Activated T-helper 1 cell treated with Interleukin-2 at 50 U/mL for 16 hours (primary cell): ENCODE results near the gene TIMP1.
"Not testable (repeated sequence)": the region's sequence is repeated elsewhere in the genome, so short reads cannot be mapped to it uniquely, and the experiment has no call there.

Experiments
- DNase-seq: peaks from one replicate; pipeline ENCODE4 v3.0.0-alpha.2; 2020; ENCODE audit warnings: low read depth

Gene TIMP1

DNA sequence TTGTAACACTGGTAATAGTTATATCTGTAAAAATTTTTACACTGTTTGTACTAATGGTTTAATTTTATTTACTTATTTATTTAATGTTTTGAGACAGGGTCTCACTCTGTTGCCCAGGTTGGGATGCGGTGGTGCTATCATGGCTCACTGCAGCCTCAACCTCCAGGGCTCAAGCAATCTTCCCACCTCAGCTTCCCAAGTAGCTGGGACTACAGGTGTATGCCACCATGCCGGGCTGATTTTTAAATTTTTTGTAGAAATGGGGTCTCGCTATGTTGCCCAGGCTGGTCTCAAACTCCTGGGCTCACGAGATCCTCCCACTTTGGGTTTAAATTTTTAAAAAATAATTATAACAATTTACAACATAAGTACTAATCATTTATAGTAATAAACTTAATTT is 20.9 kb downstream of the TIMP1 start:
- not testable (repeated sequence) for DNase-seq

GRCh38 chrX:47605024-47605423 is 22.8 kb downstream of the TIMP1 start:
- no peak for DNase-seq

- no peak for DNase-seq
Measured at GRCh38 chrX:47607091-47607490, 24.9 kb downstream of the TIMP1 start.

DNA sequence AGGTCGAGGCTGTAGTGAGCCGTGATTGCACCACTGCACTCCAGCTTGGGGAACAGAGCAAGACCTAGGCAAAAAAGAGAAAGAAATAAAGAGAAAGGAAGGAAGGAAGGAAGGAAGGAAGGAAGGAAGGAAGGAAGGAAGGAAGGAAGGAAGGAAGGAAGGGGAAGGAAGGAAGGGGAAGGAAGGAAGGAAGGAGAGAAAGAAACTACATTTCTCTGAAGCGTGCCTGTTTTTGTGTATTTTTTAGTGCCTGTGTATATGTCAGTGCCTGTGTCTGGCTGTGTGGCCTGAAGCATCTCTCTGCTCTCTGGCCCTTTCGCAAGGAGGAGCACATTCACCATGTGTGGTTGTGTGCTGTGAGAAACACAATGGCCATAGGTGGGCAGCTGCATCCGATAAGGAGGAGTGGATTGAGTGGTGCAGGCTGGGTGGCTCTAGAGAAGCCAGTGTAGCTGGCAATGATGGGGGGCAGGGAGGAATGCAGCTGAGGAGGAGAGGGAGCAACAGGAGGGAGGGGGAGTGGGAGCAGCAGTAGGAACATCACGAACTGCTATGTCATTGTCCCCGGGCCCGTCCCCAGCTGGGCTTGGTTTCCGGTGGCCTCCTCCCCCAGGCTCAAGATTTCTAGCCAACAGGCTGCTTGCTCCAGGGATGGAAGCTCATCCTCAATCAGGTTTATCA is 26.0 kb downstream of the TIMP1 start:
- DNase-seq, result no peak

DNA sequence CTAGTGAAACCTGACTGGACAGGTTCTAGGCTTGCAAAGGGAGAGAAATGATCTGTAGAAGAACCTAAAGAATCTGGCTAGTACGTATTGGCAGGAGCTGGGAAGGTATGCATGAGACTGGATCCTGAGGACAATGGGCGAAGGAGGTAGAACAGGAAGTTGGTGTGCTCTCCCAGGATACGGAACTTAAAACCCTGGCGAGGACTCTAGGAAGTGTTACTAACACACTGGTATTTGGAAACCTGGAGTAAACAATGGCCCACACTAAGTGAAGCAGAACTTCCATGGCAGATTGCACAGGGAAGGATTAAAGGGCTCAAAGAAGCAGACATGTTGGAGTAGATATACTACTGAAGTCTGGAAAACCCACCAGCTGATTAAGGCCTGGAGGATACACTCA is 28.3 kb downstream of the TIMP1 start:
- no peak for DNase-seq

- DNase-seq, result no peak
Measured at GRCh38 chrX:47611489-47611888, 29.3 kb downstream of the TIMP1 start.

DNA sequence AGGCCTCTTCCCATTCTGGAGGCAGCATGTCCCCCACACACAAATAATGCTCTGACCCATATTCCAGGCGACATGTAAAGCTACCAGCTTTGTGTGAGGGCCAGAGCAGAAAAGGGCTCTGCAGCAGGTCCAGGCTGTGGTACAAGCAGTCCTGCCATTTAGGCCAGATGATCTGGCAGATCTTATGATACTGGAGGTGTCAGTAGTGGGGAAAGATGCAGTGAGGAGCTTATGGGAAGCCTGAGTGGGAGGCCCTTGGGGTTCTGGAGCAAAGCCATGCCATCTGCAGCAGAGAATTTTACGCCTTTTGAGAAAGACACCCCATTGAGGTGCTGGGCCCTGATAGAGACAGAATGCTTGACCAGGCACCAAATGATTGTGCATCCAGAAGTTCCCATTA is 29.7 kb downstream of the TIMP1 start:
- DNase-seq, result no peak

- no peak for DNase-seq
Measured at GRCh38 chrX:47612418-47612817, 30.2 kb downstream of the TIMP1 start.

- no peak for DNase-seq
Measured at GRCh38 chrX:47613082-47613481, 30.8 kb downstream of the TIMP1 start.

DNA sequence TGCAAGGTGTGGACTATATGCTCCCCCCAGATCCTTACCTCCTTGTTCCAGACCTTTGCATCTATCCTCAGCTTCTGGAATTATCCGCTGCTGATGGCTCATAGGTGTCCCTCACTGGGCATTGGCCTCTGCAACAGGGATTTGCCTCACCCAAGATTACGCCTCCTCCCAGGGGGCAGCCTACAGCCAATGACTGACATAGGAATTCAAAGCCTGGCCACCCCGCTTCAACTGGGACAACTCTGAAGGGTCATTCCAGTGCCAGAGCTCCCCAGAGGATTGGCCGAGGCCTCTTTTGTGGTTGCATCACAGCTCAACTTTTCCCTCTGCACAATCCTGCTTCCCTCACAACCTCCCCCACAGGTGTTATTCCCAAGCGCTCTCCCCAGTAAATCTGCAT is 32.4 kb downstream of the TIMP1 start:
- no peak for DNase-seq

GRCh38 chrX:47618923-47619485 is 36.8 kb downstream of the TIMP1 start:
- no peak for DNase-seq

DNA sequence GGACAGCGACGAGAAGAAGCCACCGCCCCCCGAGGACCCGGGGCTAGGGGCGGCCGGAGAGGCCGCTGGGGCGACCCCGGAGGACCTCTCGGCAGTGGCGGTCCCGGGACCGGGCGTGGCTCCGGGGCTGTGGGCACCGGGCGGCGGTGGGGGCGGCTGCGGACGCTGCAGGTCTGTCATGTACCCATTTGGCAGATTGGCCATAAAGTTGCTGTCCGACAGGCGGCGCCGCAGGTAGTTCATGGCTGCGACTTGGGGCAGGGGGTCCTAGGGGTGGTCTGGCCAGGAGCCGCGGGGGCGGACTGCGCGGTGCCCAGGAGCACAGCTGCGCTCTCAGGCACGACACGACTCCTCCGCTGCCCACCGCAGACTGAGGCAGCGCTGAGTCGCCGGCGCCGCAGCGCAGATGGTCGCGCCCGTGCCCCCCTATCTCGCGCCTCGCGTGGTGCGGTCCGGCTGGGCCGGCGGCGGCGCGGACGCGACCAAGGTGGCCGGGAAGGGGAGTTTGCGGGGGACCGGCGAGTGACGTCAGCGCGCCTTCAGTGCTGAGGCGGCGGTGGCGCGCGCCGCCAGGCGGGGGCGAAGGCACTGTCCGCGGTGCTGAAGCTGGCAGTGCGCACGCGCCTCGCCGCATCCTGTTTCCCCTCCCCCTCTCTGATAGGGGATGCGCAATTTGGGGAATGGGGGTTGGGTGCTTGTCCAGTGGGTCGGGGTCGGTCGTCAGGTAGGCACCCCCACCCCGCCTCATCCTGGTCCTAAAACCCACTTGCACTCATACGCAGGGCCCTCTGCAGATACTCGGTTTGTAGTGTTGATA is 37.5 kb downstream of the TIMP1 start, which contains the start of gene SYN1:
SYN1 (minus strand) TSS at position 372 of the 817 bp plus-strand sequence; CDS start at position 243, 129 bp downstream.
- peak; percentile 71 for DNase-seq

- no peak for DNase-seq
Measured at GRCh38 chrX:47620303-47620685, 38.1 kb downstream of the TIMP1 start.

DNA sequence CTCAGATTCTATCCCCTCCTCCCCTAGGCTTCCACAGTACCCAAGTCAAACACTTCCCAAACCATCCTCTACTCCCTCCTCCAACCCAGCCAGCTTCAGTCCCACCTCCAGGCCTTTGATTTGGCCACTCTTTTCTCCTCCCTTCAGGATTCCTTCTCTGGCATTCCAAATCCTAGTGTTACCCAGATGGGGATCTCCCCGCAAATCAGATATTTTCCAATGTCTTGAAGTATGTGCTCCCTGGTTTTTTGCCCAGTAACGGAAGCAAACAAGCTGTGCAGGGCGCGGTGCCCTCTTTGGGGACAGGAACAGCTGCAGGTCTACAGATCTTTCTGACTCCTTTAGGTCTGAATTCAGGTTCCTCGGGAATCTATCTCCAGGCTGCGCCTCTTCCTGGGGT is 39.6 kb downstream of the TIMP1 start:
- no peak for DNase-seq

DNA sequence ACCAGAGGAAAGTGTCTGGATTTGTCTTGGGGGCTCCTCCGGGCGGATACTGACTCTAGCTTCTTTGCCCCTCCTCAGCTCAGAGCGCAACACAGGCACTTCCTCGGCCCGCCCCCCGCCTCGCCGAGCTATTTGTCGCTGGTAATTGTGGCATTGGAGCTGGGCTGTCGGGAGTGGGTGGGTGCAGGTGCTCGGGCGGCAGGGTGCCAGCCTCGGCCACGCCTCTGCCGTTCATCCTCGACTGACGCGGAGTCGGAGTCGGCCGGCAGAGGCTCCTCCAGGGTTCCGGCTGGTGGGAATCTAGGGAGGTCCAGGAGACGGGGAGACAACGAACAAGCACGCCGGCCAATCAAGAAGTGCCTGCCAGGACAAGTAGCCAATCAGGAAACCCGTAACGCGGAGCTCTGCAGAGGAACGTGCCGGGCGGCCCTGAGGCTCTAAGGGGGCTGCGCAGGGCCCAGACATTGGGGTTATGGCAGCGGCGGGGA is 41.3 kb downstream of the TIMP1 start:
- DNase-seq, result peak; percentile 11

DNA sequence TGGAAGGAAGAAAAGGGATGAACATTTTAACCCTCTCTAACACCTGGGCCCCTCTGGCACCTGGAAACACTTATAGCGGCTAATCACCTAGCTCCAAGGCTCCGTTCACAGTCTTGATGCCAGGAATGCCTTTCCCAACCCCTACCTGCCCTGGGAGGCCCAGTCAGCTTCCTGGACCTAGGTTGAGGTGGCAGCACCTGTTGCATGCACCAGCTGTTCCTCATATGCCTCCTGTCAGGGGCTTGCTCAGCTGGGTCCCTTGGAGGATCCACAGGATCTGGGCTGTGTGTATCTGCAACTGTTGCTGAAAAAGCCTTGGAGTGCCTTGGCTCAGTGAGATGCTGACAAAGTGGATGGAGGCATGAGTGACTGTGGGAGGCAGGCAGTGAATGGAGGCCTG is 43.1 kb downstream of the TIMP1 start:
- DNase-seq, result no peak

DNA sequence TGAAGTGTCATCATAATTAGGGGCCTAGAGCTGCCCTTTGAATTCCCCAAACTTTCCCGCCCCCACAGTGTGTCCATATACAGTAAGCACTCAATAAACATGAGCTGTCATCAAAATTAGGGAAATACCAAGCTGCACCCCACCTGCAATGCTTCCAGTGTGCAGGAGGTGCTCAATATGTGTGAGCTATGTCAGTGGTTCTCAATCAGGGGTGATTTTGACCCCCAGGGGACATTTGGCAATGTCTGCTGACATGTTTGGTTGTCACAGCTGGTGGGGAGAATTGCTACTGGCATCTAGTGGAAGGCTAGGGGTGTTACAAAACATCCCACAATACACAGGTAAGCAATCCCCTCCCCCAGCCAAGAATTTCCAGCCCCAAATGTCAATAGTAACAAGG is 46.7 kb downstream of the TIMP1 start:
- no peak for DNase-seq

- DNase-seq, result no peak
Measured at GRCh38 chrX:47629419-47630200, 47.4 kb downstream of the TIMP1 start, which contains the start of gene CFP. TSS of gene CFP (minus strand) at chrX:47629930. CDS start at chrX:47629844, 86 bp downstream.

DNA sequence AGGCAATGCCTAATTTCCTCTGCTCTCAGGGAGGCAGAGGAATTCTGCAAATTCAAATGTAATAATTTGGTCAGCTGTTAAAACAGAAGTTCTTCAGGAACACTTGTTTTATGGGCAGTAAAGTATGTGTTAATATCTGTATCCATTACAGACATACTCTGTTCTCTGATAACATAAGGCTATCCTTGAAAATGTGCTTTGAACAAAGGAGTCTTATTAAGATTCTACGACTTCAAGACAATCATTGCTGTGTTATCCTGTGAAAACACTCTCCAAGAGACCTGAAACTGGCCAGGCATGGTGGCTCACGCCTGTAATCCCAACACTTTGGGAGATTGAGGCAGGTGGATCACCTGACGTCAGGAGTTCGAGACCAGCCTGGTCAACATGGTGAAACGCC is 49.4 kb downstream of the TIMP1 start:
- DNase-seq, result no peak

DNA sequence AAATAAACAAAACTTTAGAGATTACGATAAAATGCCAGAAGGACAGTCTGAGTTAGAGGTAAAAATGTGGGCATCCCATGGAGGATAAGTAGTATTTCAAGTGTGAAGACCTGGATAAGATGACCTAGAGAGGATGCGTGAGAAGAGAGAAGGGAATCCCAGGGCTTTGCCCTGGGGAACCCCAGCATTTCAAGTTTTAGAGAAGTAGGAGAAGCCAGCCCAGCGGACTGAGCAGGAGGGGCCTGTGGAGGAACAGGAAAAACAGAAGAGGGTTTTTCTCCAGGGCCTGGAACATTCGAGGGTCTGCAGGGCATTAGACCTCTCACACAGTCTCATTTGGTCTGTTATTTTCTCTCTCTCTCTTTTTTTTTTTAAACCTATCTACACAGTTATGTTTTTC is 50.4 kb downstream of the TIMP1 start:
- DNase-seq, result no peak

- no peak for DNase-seq
Measured at GRCh38 chrX:47633689-47634590, 51.7 kb downstream of the TIMP1 start.
